Endometrium (tissue), 2 donors: ENCODE measurements around the gene TUBB.
"Not testable (repeated sequence)": the region's sequence is repeated elsewhere in the genome, so short reads cannot be mapped to it uniquely, and the experiment has no call there.

ENCODE experiments used
- FAIRE-seq: peaks from 2 replicates; lab custom pipeline; 2012; peaks lifted over from hg19 to GRCh38; lab: Jason Lieb, UNC
- donor health status: control.
- donor health status: control.

TUBB gene

DNA sequence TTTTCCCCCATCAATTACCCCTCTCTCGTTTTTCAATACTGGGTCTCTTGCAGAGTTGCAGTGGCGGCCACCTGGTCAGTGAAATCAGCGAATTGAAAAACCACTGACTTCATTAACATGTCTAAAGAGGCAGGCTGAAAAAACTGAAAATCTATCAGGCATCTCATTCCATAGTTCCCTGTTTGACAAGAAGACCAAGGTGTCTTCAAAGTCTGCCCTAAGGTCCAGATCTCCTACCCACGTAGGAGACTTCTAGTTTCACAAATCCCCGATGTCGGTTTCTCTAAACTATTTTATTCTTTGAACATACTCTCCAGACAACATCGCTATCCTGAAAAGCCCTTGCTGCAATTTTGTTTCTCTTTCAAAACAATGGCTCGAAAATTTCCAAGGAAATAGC lies 796 bp upstream of the TUBB start:
- no peak for FAIRE-seq

DNA sequence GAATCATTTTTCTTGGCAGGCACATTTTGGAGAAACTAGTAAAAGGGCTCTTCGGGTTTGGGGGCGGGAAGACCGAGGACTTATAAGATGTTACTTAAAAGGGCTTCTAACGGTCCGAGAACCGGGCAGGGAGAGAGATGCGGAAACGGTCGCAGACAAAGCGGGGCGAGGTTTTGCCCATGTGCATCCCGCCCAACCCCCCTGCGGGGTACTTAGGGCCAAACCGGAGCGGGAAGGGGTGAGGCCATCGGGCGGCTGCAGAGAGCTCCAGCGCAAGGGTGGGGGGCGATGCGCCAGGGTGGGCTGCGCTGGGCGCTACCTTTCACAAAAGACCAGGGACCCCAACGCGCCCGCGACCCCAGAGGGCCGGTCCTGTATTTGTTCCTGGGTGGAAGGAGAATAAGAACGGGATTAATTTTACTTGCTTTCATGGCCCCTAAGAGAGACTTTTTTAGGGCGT lies 616 bp downstream of the TUBB start:
- no peak for FAIRE-seq

DNA sequence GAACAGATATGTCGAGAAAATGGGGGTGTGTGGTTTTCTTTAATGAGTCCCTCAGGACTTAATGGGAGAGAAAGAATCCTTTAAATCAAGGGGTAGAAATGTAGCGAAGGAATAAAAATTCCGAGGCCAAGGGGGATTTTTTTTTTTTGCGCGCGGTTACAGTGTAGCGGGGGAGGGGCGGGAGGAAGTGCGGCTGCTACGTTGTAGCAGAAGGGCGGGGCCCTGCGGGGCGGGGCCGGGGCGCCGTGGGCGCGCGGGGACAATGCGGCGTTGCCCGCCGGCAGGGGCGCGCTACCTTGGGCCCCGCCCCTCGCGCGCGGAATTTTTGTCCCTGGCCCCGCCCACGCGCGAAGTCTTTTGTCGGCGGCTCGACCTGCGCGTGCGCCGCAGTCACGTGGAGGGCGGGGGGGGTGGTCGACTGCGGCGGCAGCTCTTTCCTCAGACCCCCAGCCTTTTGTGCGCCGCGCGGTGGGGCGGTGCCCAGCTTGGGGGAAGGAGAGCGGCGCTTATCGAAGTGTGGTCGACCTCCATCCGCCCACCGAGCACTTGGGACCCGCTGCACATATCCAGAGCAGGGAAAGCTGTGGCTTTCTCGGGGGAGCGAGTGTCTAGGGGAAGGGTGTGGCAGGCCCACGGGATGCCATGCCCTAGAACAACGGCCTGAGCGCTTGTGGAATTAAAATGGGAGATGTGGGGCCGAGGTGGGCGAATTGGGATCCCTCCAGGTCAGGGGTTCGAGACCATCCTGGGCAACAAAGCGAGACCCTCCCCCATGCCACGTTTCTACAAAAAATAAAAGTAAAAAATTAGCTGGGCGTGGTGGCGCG lies 1.3 kb downstream of the TUBB start:
- FAIRE-seq: no peak

DNA sequence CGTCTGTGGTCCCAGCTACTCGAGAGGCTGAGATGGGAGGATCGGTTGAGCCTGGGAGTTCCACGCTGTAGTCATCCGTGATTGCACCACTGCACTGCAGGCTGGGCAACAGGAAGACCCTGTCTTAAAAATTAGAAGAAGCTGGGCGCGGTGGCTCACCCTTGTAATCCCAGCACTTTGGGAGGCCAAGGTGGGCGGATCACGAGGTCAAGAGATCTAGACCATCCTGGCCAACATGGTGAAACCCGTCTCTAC lies 1.8 kb downstream of the TUBB start:
- not testable (repeated sequence) for FAIRE-seq

DNA sequence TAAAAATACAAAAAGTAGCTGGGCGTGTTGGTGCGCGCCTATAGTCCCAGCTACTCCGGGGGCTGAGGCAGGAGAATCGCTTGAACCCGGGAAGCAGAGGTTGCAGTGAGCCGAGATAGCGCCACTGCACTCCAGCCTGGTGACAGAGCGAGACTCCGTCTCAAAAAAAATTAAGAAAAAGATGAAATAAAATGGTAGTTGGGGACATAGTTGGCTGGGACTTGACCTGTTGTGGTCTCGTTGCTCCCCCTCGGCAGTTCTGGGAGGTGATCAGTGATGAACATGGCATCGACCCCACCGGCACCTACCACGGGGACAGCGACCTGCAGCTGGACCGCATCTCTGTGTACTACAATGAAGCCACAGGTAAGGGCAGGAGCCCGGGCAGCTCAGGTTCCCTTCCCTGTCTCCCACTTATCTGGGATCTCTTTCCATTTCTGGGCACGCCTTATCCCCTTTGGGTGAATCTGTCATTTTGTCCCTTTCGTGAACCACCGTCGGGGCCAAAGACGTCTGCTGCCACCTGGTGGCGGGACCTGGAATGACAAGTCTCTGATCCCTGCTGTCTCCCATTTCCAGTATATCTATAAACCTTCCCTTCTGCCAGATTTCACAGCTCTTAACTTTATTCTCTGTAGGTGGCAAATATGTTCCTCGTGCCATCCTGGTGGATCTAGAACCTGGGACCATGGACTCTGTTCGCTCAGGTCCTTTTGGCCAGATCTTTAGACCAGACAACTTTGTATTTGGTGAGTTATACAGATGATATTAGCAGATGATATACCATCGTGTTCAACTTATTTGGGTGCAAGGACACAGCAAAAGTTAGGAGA lies 2.3 kb downstream of the TUBB start:
- no peak for FAIRE-seq

DNA sequence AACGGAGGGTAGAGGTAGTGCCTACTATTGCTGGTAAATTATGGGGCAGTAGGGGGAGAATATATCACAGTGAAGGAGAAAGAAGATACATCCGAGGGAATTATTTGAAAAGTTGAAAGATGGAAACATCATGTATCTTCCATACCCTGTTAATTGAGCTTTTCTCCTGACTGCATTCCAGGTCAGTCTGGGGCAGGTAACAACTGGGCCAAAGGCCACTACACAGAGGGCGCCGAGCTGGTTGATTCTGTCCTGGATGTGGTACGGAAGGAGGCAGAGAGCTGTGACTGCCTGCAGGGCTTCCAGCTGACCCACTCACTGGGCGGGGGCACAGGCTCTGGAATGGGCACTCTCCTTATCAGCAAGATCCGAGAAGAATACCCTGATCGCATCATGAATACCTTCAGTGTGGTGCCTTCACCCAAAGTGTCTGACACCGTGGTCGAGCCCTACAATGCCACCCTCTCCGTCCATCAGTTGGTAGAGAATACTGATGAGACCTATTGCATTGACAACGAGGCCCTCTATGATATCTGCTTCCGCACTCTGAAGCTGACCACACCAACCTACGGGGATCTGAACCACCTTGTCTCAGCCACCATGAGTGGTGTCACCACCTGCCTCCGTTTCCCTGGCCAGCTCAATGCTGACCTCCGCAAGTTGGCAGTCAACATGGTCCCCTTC lies 3.1 kb downstream of the TUBB start:
- FAIRE-seq: not testable (repeated sequence)

DNA sequence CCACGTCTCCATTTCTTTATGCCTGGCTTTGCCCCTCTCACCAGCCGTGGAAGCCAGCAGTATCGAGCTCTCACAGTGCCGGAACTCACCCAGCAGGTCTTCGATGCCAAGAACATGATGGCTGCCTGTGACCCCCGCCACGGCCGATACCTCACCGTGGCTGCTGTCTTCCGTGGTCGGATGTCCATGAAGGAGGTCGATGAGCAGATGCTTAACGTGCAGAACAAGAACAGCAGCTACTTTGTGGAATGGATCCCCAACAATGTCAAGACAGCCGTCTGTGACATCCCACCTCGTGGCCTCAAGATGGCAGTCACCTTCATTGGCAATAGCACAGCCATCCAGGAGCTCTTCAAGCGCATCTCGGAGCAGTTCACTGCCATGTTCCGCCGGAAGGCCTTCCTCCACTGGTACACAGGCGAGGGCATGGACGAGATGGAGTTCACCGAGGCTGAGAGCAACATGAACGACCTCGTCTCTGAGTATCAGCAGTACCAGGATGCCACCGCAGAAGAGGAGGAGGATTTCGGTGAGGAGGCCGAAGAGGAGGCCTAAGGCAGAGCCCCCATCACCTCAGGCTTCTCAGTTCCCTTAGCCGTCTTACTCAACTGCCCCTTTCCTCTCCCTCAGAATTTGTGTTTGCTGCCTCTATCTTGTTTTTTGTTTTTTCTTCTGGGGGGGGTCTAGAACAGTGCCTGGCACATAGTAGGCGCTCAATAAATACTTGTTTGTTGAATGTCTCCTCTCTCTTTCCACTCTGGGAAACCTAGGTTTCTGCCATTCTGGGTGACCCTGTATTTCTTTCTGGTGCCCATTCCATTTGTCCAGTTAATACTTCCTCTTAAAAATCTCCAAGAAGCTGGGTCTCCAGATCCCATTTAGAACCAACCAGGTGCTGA lies 3.9 kb downstream of the TUBB start:
- not testable (repeated sequence) for FAIRE-seq

DNA sequence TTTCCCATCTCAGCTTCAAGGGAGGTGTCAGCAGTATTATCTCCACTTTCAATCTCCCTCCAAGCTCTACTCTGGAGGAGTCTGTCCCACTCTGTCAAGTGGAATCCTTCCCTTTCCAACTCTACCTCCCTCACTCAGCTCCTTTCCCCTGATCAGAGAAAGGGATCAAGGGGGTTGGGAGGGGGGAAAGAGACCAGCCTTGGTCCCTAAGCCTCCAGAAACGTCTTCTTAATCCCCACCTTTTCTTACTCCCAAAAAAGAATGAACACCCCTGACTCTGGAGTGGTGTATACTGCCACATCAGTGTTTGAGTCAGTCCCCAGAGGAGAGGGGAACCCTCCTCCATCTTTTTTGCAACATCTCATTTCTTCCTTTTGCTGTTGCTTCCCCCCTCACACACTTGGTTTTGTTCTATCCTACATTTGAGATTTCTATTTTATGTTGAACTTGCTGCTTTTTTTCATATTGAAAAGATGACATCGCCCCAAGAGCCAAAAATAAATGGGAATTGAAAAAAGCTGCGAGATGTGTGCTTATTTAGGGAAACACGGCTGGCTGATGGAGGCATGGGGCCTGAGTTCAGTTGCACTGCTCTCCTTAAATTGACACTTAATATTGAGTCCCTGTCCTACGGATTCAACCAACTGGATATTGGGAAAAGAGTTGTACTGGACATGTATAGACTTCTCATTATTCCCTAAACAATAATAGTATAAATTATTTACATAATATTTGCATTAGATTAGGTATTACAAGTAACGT lies 4.9 kb downstream of the TUBB start:
- FAIRE-seq: no peak

DNA sequence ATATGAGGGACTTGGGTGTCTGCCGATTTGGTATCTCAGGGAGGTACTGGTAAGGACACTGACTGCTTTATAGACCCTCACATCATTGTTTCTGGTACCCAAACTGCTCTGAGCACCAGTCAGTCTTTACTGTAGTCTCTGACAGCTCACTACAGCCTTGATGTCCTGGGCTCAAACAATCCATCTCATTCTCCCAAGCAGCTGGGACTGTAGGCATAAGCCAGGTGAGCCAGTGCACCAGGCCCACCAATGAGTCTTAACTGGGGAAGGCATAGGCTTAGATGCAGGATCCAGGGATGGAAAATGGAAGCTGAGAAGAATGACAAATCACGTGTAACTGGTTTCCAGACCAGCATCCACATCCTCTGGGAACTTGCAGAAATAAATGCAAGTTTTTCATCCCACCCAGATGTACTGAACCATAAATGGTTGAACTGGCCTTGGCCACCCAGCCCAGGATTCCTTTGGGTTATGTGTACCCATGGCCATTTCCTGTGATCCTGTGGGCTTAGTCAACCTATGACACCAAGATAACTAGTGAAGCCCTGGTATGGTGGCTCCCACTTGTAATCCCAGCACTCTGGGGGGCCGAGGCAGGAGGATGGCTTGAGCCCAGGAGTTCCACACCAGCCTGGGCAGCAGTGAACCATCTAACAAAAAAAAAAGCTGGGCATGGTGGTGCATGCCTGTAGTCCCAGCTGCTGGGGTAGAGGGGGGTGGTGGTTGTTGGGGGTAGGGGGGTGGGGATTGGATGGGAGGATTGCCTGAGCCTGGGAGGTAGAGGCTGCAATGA lies 5.8 kb downstream of the TUBB start:
- no peak for FAIRE-seq

DNA sequence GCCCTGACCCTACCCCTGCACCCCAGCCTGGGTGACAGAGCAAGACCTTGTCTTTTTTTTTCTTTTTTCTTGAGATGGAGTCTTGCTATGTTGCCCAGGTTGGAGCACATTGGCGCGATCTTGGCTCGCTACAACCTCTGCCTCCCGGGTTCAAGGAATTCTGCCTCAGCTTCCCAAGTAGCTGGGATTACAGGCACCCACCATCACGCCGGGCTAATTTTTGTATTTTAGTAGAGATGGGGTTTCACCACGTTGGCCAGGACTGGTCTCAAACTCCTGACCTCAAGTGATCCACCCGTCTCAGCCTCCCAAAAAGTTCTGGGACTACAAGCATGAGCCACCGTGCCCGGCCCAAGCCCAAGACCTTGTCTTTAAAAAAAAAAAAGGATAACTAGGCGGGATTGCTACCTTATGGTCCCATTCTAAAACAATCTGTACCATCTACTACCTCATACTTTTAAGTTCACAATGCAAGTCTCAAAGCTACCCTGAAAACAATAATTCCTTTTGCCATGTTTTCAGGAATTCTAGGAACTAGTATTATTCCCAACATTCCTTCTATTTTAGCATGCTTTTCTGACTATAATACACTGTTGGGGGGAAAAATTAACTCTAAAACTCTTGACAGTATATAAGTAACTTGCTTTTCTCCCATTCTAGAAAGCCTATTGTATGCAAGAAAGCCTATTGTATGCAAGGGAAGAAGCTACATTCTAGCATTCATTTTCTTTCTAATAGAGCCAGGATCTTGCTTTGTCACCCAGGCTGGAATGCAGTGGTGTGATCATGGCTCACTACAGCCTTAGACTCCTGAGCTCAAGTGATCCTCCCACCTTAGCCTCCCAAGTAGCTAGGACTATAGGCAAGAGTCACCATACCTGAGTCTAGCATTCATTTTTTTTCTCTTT lies 6.6 kb downstream of the TUBB start:
- FAIRE-seq: no peak

DNA sequence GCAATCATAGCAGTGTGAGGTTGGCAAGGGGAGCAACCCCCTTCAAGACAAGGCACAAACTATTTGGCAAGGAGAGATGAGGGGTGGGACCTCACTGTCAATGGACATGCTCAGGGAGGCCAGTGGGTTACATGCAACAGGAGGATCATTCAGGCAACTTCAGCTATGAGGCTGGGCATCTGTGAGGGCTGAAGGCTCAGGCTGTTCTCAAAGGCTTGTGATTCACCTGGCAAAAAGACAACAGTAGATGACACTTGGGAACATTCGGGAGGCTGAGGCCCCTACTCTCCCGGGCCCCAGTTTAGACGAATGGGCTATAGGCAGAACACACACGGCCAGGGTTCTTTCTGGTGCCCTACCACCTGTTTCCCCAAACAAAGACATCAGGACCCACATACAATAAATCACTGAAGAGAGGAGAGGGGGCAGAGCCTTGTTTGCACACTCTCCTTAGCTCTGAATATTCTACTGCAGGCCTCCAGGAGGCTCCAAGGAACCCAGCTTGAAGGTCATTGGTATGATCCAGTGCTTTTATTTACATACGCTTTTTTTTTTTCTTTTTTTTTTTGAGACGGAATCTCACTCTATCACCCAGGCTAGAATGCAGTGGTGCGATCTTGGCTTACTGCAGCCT lies 7.9 kb downstream of the TUBB start:
- FAIRE-seq: no peak

DNA sequence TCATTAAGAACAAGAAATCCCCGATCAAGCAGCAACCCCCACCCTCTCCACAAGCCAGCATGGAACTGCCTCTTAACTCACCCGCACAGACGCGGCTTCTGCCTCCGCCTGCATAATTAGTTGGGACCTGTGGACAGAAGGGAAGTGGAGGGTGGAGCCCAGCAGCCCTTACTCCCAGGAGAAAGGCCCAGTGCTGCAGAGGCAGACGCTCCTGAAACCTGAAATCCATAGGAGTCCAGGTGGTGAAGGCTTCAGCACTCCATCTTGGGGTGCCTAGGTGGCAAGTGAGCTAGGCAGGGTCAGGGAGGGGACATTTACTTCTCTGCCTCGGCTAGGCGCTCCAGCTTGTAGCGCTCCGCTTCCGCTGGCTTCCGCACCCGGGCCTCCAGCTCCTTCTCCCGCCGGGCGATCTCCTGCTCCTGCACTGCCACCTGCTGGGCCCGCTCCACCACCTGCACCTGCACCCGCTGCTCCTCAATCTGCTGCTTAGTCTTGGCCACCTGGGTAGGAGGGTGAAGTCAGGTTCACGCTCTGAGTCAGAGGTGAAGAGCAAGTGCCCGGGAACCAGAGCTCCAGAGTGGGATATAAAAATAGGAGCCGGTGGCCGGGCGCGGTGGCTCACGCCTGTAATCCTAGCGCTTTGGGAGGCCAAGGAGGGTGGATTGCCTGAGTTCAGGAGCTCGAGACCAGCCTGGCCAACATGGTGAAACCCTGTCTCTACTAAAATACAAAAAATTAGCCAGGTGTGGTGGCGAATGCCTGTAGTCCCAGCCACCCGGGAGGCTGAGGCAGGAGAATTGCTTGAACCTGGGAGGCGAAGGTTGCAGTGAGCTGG lies 10.7 kb downstream of the TUBB start:
- no peak for FAIRE-seq

DNA sequence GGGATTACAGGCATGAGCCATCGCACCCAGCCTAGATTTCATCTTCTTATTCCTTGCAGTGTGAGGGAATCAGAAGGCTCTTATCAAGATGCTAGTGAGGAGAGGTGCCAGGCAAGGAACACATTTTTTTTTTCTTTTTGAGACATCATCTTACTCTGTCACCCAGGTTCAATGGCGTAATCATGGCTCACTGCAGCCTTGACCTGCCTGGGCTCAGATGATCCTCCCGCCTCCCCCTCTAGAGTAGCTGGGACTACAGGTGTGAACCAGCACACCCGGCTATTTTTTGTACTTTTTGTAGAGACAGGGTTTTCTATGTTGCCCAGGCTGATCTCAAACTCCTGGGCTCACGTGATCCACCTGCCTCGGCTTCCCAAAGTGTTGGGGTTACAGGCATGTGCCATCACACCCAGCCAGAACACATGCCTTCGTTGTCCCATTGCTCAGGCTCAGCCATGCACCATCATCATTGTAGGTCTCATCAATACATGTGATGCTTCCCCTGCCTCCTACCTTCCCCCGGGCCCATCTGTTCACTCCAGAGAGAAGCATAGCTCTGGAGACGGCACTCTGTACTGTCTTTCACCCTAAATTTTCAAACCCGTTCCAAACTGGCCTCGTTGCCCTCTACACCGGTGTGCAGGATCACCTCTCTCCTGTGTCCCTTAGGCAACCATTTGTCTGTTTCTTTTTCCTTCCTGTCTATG lies 12.2 kb downstream of the TUBB start:
- no peak for FAIRE-seq

DNA sequence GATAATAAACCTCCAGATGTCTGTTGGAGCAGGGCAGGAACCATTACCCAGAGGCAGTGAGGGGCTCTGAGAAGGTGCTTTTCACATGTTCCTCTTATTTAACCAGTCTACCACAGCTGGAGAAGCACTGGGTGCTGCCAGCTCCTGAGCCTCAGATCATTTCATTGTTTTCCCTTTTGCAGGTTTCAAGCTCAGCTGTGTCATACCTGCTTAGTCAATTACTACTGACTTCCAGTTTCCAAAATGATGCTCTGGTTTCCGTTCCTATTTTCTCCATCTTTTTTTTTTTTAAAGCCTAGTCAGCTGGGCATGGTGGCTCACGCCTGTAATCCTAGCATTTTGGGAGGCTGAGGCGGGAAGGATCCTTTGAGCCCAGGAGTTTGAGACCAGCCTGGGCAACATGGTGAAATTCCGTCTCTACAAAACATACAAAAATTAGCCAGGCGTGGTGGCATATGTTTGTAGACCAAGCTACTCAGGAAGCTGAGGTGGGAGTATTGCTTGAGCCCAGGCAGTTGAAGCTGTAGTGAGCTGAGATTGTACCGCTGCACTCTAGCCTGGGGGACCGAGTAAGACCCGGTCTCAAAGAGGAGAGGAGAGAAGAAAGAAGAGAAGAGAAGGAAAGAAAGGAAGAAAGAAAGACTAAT lies 15.6 kb downstream of the TUBB start:
- no peak for FAIRE-seq

DNA sequence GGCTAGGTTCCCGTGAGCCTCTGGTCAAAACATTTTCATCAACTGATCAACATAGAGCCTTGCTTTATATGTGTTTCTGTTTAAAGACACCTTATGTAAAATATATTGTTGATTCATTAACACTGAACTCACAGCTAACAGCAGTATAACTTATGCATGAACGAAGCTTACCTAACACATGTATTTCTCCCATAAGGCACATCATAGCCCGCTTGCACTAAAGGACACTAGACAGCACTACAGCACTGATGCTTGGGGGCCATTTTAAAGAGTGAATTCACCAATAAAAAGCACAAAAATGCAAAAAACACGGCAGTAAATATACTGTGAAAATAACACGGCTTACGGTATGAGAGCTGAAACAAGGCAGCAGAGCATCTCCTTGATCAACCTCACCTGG lies 18.4 kb downstream of the TUBB start:
- no peak for FAIRE-seq

DNA sequence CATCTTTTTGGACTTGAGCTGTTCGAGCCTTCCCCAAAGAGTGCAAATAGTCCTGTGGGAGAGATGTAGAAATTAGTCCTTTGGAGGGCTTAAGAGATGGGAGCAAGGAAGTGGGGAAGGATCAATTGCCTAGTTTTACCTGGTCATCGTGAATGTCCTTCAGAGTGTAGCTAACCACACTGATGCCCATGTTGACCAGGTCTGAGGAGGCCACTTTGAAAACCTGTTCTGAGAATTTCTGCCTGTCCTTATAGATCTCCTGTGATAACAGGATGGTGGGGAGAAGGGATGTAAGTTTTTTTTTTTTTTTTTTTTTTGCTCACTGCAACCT lies 20.4 kb downstream of the TUBB start:
- FAIRE-seq: no peak
